ENCODE results near the gene AP4B1.

- TF ChIP-seq CTCF (conservative IDR thresholded peaks at IDR 0.05 in 1 of 2, IDR thresholded peaks at IDR 0.05 in 1 of 2; ENCODE audit: extremely low read depth in 1 of 2, insufficient read depth in 1 of 2, low read depth in 1 of 2, low read length in 2 of 2) (no peak), EZH2 (IDR thresholded peaks at IDR 0.05; ENCODE audit: borderline replicate concordance, low read length) (no peak)
These were observed 9.5 kb downstream of the AP4B1 start for GRCh38 chr1:113895098-113895497.

Measured in mammary epithelial cell (primary cell).